GM12878 (cell line): ENCODE measurements around the gene VTI1A. TPM values are rescaled to one million over a fixed set of nuclear protein-coding genes. Genes with fewer than 3 reads are reported as not detected.

Source experiments
- ATAC-seq: fragments of 200-7000 bp; cut with Tn5 transposase; 3 replicates; pipeline ENCODE4 v1.9.1; 2020; ENCODE audit warnings: mild to moderate bottlenecking, moderate library complexity
- BruUV-seq: library from RNA; stranded (reverse); fragments of 400-500 nt; replicated peaks from 2 replicates; lab custom pipeline; 2021; lab: Mats Ljungman, UMichigan
- CTCF ChIA-PET: fragments of 300-600 bp; sonication (Branson Sonifier 250); formaldehyde crosslinking; extraction: SDS; loops from one replicate; lab custom pipeline; 2021; ENCODE audit warnings: inconsistent platforms; lab: Yijun Ruan, JAX
- POLR2A ChIA-PET: fragments of 350-600 bp; formaldehyde crosslinking; extraction: SDS; loops from one replicate; lab custom pipeline; 2021; ENCODE audit warnings: inconsistent platforms; lab: Charles Lee
- RAD21 ChIA-PET: fragments of 300-600 bp; sonication (Branson Sonifier 250); formaldehyde crosslinking; loops from one replicate; lab custom pipeline; 2023; ENCODE audit warnings: antibody characterized with exemption; ENCODE audit not compliant: unreplicated experiment; lab: Charles Lee
- SMC1A ChIA-PET: fragments of 300-600 bp; sonication (Branson Sonifier 250); formaldehyde crosslinking; loops from one replicate; lab custom pipeline; 2023; ENCODE audit not compliant: unreplicated experiment, uncharacterized antibody; lab: Charles Lee
- DNase-seq: peaks from one replicate; pipeline ENCODE4 v3.0.0-alpha.2; 2011; ENCODE audit warnings: low read depth, low spot score
- FAIRE-seq: peaks from 3 replicates; lab custom pipeline; 2011; peaks lifted over from hg19 to GRCh38; lab: Jason Lieb, UNC
- H2AFZ ChIP-seq: 2 replicates; pipeline ENCODE4 v1.6.0; 2011; ENCODE audit warnings: low read depth, low read length, control low read depth; ENCODE audit not compliant: control insufficient read depth
- H3K27ac ChIP-seq: 2 replicates; pipeline ENCODE4 v1.5.1; 2011; ENCODE audit warnings: control low read depth; ENCODE audit not compliant: control insufficient read depth, insufficient read depth
- H3K27me3 ChIP-seq, 2 experiments: replicated peaks in 1 of 2; 2 replicates each; pipeline versions ENCODE4 v1.6.0 to v1.6.1; 2011; ENCODE audit warnings: low read length in 1 of 2; ENCODE audit not compliant: control insufficient read depth in 2 of 2, insufficient read depth in 2 of 2
- H3K36me3 ChIP-seq, 2 experiments: 2 replicates each; pipeline ENCODE4 v1.5.1; 2011; ENCODE audit warnings: low read length in 1 of 2; ENCODE audit not compliant: control insufficient read depth in 2 of 2, insufficient read depth in 2 of 2
- H3K4me1 ChIP-seq: 2 replicates; pipeline ENCODE4 v1.6.1; 2011; ENCODE audit warnings: mild to moderate bottlenecking, low read length, moderate library complexity, mixed read lengths; ENCODE audit not compliant: control insufficient read depth, insufficient read depth
- H3K4me2 ChIP-seq: 2 replicates; pipeline ENCODE4 v1.6.0; 2011; ENCODE audit warnings: control low read depth; ENCODE audit not compliant: control insufficient read depth, insufficient read depth
- H3K4me3 ChIP-seq: fragments of 200-600 bp; sonication (generic); 2 replicates; pipeline ENCODE4 v1.5.1; 2016
- H3K79me2 ChIP-seq: 2 replicates; pipeline ENCODE4 v1.6.0; 2011; ENCODE audit warnings: low read length; ENCODE audit not compliant: control insufficient read depth, insufficient read depth
- H3K9ac ChIP-seq: 2 replicates; pipeline ENCODE4 v1.8.0; 2011; ENCODE audit warnings: low read length, control low read depth, mixed read lengths; ENCODE audit not compliant: control insufficient read depth, insufficient read depth
- H3K9me3 ChIP-seq: replicated peaks from 3 replicates; pipeline ENCODE4 v1.5.1; 2011; ENCODE audit warnings: mild to moderate bottlenecking, low read length; ENCODE audit not compliant: control insufficient read depth, insufficient read depth
- H4K20me1 ChIP-seq: 2 replicates; pipeline ENCODE4 v1.6.0; 2011; ENCODE audit not compliant: control insufficient read depth, insufficient read depth
- GABPA ChIP-seq: IDR thresholded peaks from 2 replicates; pipeline ENCODE4 v1.6.1; 2014; ENCODE audit warnings: antibody characterized with exemption, low read depth, mild to moderate bottlenecking, inconsistent platforms
- JUND ChIP-seq: IDR thresholded peaks from 2 replicates; pipeline ENCODE4 v1.6.1; 2012; ENCODE audit warnings: low read depth, mild to moderate bottlenecking, low read length, improper control_type of control experiment, moderate library complexity
- KAT2A ChIP-seq: conservative IDR thresholded peaks from 2 replicates; pipeline ENCODE4 v1.6.1; 2011; ENCODE audit warnings: low read depth, low read length; ENCODE audit not compliant: control insufficient read depth
- MEF2B ChIP-seq: fragments of 450-650 bp; IDR thresholded peaks from 2 replicates; pipeline ENCODE4 v1.6.1; 2018; ENCODE audit warnings: mild to moderate bottlenecking, moderate library complexity; ENCODE audit not compliant: partially characterized antibody, poor library complexity, severe bottlenecking
- NR2F1 ChIP-seq: fragments of 450-650 bp; conservative IDR thresholded peaks from 2 replicates; pipeline ENCODE4 v1.6.1; 2017; ENCODE audit warnings: mild to moderate bottlenecking
- POLR2AphosphoS5 ChIP-seq: IDR thresholded peaks from 2 replicates; pipeline ENCODE4 v1.6.1; 2011; ENCODE audit warnings: mild to moderate bottlenecking, low read length, inconsistent platforms
- RUNX3 ChIP-seq: IDR thresholded peaks from 2 replicates; pipeline ENCODE4 v1.6.1; 2012; ENCODE audit warnings: low read length, inconsistent platforms
- TCF3 ChIP-seq: IDR thresholded peaks from 2 replicates; pipeline ENCODE4 v1.6.1; 2012; ENCODE audit warnings: low read depth, mild to moderate bottlenecking, low read length, borderline replicate concordance; ENCODE audit not compliant: insufficient read depth
- WGBS: methylation state at CpG from one replicate; pipeline ENCODE4 v1.1.6; 2016; ENCODE audit warnings: low lambda C conversion rate; ENCODE audit not compliant: insufficient replicate concordance, insufficient coverage; ENCODE audit errors: missing lambda C conversion rate; 5-methylcytosine and 5-hydroxymethylcytosine counted together
- in situ Hi-C: fragments of 300-500 bp; cut with MboI; formaldehyde crosslinking; loops from 9 replicates; pipeline ENCODE4 v1.14.3; 2018; ENCODE audit warnings: mixed read lengths
- intact Hi-C: fragments of 100-400 bp; cut with micrococcal nuclease; formaldehyde crosslinking; loops from one replicate; pipeline ENCODE4 v1.14.2; 2022; ENCODE audit not compliant: unreplicated experiment
- polyA plus RNA-seq, 11 experiments: library from polyadenylated mRNA; depleted of rRNA in 4 of 11; unstranded in 6 of 11; stranded (reverse) in 5 of 11; fragments of >200 nt; fragmentation: Nextera tagmentation in 4 of 11; fragmentation: Illumina TruSeq in 1 of 11; extraction: Ambion mirVana in 4 of 11; extraction: Trizol in 1 of 11; gene quantifications; 1 replicate in 1 of 11; 2 replicates in 10 of 11; pipeline versions ENCODE4 v1.2.1 to v1.2.3, GENCODE V29; 2011 to 2016; ENCODE audit warnings: inconsistent platforms in 2 of 11, missing spikeins in 2 of 11, low read depth in 1 of 11
- total RNA-seq, 4 experiments: library from RNA; depleted of rRNA in 3 of 4; stranded (reverse); fragments of >200 nt in 3 of 4; fragmentation: Illumina TruSeq in 1 of 4; extraction: Trizol in 1 of 4; gene quantifications; 2 replicates each; pipeline versions ENCODE4 v1.2.1 to v1.2.3, GENCODE V29; 2013 to 2021
- TF ChIP-seq, protein P1 (sequence below): fragments of 450-650 bp; IDR thresholded peaks from 2 replicates; pipeline ENCODE4 v1.6.1; 2018; ENCODE audit warnings: mild to moderate bottlenecking, low read depth, moderate library complexity; ENCODE audit not compliant: partially characterized antibody
- TF ChIP-seq, protein P2 (sequence below): fragments of 450-650 bp; formaldehyde crosslinking; IDR thresholded peaks from 2 replicates; pipeline ENCODE4 v1.4.0; 2022; ENCODE audit warnings: mild to moderate bottlenecking, moderate library complexity
- TF ChIP-seq, protein P3 (sequence below): fragments of 150-350 bp; IDR thresholded peaks from 2 replicates; pipeline ENCODE4 v1.6.1; 2014; ENCODE audit warnings: mild to moderate bottlenecking, low read depth, low read length

VTI1A gene
- total and polyA plus RNA-seq, 10 of the 15 experiments (the other 5 are each of a cell fraction or from before 2014, with no cell fraction given): 12.4 to 43.2 (median 27.5) TPM

DNA sequence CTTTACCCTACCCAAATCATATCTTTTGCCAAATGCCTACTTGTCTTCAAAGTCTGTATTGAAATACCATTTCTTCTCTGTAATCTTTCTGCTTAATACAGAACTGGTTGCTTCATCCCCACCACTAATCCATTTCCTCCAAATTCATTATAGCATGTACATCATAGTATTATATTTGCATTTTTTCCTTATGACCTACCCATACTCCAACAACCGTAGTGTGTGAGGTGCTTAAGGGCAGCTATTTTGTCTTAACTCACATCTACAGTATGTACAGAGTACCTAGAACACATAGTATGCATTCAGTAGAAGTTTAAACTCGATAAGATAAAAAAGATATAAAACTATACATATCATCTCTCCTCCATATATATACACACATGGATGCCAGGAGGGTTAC, 49.4 kb upstream of the VTI1A start:
- ATAC-seq (no peak), FAIRE-seq (no peak), DNase-seq (no peak)
- Histone ChIP-seq H4K20me1 (no peaks in the 10 kb centered on the region), H3K9ac (no peak overlapping the region), H3K27ac (no peak overlapping the region), H3K4me2 (no peak overlapping the region), H3K4me1 (no peaks in the 10 kb centered on the region), H3K4me3 (no peak overlapping the region), H3K9me3 (no peaks in the 10 kb centered on the region), H3K79me2 (no peaks in the 10 kb centered on the region), H3K27me3 (no peaks in the 10 kb centered on the region), H3K36me3 (peaks cover 3 to 13% of the 10 kb centered on the region in 2 experiments), H2AFZ (no peak overlapping the region)
- ChIA-PET POLR2A (no interaction called here), RAD21 (no interaction called here), SMC1A (interaction anchor here (1.3 kb wide), 1 partner anchor 10 kb away, joined by 5 read pairs; no protein-coding TSS in a partner anchor), CTCF (no interaction called here)
- WGBS: 98% methylated on average over 2 of the region's 2 CpGs
- intact Hi-C loops (no loop called here), in situ Hi-C loops (no loop called here)
- TF ChIP-seq, protein P1, sequence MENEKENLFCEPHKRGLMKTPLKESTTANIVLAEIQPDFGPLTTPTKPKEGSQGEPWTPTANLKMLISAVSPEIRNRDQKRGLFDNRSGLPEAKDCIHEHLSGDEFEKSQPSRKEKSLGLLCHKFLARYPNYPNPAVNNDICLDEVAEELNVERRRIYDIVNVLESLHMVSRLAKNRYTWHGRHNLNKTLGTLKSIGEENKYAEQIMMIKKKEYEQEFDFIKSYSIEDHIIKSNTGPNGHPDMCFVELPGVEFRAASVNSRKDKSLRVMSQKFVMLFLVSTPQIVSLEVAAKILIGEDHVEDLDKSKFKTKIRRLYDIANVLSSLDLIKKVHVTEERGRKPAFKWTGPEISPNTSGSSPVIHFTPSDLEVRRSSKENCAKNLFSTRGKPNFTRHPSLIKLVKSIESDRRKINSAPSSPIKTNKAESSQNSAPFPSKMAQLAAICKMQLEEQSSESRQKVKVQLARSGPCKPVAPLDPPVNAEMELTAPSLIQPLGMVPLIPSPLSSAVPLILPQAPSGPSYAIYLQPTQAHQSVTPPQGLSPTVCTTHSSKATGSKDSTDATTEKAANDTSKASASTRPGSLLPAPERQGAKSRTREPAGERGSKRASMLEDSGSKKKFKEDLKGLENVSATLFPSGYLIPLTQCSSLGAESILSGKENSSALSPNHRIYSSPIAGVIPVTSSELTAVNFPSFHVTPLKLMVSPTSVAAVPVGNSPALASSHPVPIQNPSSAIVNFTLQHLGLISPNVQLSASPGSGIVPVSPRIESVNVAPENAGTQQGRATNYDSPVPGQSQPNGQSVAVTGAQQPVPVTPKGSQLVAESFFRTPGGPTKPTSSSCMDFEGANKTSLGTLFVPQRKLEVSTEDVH: no peak
- no peak for TF ChIP-seq KAT2A
- no peak for TF ChIP-seq NR2F1
- TF ChIP-seq, protein P2, sequence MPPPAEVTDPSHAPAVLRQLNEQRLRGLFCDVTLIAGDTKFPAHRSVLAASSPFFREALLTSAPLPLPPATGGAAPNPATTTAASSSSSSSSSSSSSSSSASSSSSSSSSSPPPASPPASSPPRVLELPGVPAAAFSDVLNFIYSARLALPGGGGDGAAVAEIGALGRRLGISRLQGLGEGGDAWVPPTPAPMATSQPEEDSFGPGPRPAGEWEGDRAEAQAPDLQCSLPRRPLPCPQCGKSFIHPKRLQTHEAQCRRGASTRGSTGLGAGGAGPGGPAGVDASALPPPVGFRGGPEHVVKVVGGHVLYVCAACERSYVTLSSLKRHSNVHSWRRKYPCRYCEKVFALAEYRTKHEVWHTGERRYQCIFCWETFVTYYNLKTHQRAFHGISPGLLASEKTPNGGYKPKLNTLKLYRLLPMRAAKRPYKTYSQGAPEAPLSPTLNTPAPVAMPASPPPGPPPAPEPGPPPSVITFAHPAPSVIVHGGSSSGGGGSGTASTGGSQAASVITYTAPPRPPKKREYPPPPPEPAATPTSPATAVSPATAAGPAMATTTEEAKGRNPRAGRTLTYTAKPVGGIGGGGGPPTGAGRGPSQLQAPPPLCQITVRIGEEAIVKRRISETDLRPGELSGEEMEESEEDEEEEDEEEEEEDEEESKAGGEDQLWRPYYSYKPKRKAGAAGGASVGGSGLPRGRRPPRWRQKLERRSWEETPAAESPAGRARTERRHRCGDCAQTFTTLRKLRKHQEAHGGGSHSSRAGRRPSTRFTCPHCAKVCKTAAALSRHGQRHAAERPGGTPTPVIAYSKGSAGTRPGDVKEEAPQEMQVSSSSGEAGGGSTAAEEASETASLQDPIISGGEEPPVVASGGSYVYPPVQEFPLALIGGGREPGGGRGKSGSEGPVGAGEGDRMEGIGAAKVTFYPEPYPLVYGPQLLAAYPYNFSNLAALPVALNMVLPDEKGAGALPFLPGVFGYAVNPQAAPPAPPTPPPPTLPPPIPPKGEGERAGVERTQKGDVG (CRISPR knock-in tag): no peak
- no peak for TF ChIP-seq RUNX3
- TF ChIP-seq POLR2AphosphoS5: no peak
- no peak for TF ChIP-seq JUND
- no peak for TF ChIP-seq GABPA
- TF ChIP-seq MEF2B: no peak
- TF ChIP-seq, protein P3, sequence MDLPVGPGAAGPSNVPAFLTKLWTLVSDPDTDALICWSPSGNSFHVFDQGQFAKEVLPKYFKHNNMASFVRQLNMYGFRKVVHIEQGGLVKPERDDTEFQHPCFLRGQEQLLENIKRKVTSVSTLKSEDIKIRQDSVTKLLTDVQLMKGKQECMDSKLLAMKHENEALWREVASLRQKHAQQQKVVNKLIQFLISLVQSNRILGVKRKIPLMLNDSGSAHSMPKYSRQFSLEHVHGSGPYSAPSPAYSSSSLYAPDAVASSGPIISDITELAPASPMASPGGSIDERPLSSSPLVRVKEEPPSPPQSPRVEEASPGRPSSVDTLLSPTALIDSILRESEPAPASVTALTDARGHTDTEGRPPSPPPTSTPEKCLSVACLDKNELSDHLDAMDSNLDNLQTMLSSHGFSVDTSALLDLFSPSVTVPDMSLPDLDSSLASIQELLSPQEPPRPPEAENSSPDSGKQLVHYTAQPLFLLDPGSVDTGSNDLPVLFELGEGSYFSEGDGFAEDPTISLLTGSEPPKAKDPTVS: no peak
- TF ChIP-seq TCF3: no peak
- no TSS peak for BruUV-seq
